ENCODE data around the gene CFDP1.
A peak's percentile ranks its signal among the peaks of the same experiment; 100 is the strongest.

Gene CFDP1

DNA sequence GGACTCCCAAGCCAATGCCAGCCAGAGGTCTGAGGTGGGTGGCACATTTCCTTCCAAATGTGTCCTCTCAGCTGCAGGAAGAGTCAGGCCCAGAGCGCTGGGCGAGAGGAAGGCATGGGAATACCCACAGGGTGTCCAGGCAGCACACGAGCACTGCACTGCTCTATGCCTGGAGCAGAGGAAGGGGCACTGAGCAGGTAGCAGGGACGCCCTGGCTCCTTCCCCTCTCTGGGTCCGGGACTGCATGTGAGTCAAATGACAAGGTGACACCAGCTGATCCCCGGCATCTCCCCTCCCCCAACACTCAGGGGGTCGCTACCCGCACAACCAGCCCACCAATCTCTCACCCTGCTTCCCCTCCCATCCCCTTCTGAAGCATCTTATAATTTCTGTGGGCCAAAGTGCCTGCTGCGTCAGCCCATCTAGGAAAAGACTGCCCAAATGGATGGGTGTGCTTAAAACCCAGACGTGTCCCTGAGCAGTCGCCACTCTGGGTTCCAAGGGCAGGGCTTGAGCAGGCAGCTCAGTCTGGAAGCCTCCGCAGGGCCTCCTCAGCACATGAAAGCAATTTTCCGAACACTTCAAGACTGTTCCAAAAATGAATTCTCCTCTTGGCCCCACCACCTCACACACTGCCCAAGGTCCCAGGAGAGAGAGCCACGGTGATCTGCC is 169.9 kb downstream of the CFDP1 start:
- TF ChIP-seq, protein P1, sequence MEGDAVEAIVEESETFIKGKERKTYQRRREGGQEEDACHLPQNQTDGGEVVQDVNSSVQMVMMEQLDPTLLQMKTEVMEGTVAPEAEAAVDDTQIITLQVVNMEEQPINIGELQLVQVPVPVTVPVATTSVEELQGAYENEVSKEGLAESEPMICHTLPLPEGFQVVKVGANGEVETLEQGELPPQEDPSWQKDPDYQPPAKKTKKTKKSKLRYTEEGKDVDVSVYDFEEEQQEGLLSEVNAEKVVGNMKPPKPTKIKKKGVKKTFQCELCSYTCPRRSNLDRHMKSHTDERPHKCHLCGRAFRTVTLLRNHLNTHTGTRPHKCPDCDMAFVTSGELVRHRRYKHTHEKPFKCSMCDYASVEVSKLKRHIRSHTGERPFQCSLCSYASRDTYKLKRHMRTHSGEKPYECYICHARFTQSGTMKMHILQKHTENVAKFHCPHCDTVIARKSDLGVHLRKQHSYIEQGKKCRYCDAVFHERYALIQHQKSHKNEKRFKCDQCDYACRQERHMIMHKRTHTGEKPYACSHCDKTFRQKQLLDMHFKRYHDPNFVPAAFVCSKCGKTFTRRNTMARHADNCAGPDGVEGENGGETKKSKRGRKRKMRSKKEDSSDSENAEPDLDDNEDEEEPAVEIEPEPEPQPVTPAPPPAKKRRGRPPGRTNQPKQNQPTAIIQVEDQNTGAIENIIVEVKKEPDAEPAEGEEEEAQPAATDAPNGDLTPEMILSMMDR (conservative IDR thresholded peaks at IDR 0.05; ENCODE audit: low read depth) = no peak
- ChIA-PET CTCF (no interaction called here), POLR2A (ENCODE audit: low non-redundant PET) (no interaction called here)
- peak overlapping the region; percentile 91 for H3K27ac ChIP-seq
- DNase-seq (ENCODE audit: low spot score) = no peak

DNA sequence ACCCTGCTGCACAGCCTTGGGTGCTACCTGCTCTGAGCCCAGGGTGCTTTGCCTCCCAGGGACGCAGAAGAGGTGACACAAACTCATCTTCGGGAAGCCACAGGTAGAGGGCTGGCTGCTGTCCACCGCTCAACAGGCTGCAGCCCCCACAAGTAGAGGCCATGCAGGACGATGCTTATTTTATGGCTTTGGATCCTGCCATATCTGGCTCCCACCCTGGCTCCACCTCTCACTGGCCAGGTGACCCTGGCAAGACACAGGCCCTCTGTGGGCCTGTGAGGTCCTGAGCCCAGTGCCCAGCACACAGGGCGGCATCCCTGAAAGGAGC is 170.5 kb downstream of the CFDP1 start:
- peak overlapping the region; percentile 91 for H3K27ac ChIP-seq
- no peak for DNase-seq (ENCODE audit: low spot score)
- TF ChIP-seq, protein P1 (conservative IDR thresholded peaks at IDR 0.05; ENCODE audit: low read depth) = no peak
- ChIA-PET POLR2A (ENCODE audit: low non-redundant PET) (no interaction called here), CTCF (no interaction called here)

DNA sequence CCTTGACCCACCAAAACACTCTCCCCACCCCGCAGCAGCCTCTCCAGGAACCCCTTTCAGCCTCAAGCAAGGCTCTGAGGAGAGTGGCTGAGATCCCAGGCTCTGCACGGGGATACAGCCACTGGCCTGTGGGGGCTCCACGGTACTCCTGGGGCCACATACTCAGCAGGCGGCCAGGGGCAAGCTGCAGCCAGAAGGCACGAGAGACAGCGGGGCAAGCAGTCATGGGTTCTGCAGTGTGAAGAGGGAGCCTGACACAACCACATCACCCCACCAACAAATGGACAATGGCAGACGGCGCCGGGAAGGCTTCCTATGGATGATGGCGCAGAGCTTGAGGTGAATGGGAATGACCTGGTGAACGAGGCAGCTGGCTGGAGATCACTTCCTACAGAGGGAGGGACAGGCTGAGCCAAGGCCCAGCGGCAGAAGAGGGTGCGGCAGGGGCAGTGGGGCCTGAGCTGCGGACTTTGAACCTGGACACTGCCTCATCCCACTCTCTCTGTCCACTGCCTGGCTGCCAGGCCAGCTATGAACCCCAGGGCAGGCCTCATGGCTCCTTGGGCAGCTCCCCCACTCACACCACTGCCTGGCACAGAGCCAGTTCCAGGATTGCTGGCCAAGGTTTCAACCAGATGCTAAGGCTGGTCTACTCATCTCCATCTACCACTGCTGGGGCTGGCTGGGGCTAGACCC is 171.1 kb downstream of the CFDP1 start:
- ChIA-PET POLR2A (ENCODE audit: low non-redundant PET) (no interaction called here), CTCF (interaction anchor here (0.7 kb wide), 1 partner anchor 185 kb away, joined by 4 read pairs; no protein-coding TSS in a partner anchor)
- no peak for DNase-seq (ENCODE audit: low spot score)
- H3K27ac ChIP-seq = peak overlapping the region; percentile 91
- TF ChIP-seq, protein P1 (conservative IDR thresholded peaks at IDR 0.05; ENCODE audit: low read depth) = no peak

DNA sequence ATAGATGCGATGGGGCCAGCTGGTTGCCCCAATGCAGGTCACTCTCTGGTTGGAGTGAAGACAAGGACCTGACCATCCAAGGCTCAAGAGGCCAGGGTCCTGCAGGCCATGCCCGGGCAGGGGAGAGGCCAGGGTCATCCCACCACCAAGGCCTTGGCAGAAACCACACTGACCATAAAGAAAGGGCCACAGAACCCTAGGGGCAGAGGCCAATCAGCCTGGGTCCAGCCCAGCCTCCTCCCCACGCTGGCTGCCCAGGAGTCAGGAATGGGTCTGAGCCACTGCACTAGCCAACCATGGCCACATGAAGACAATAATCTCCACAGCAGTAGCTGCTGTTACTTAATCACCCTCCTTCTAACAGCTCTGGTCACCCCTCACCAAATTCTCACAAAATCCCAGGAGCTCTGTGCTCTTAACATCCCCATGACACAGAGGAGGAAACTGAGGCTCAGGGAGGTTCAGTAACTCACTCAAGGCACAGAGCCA is 171.7 kb downstream of the CFDP1 start:
- POLR2A ChIA-PET (ENCODE audit: low non-redundant PET) = no interaction called here
- CTCF ChIA-PET = interaction anchor here (0.7 kb wide), 1 partner anchor 186 kb away, joined by 4 read pairs; no protein-coding TSS in a partner anchor
- peak overlapping the region; percentile 91 for H3K27ac ChIP-seq
- TF ChIP-seq, protein P1 (conservative IDR thresholded peaks at IDR 0.05; ENCODE audit: low read depth) = no peak
- no peak for DNase-seq (ENCODE audit: low spot score)

DNA sequence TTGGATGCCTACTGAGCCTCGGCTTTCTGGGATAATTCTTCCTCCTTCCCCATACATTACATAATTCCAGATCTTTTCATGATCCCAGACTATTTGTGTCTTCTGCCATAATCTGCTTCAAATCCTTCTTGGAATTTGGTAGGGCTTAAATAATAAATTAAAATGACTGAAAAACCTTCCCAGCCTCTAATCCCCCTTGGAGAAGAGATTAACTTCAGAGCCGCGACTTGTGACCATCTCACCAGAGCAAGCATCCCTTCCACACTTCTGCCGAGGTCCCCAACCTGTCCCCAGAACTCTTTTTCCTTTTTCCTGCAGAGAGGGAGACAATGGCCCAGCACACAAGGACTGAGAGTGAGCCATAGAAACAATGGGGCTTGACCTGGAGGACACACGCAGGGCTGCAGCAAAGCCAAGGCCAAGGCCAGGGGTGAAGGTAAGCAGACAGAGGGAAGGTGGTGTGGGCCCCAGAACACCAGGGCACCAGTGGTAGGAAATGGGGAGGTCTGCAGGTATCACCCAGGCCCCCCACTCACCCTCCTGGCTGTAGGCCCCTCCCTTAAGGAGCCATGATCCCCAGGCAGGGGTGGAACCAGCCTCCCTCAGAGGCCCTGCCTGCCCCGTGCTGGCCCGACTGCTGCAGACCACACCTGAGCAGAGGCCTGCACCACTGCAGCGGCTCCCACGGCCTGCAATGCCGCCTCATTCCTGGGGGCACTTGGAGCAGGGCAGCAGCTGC is 172.3 kb downstream of the CFDP1 start:
- TF ChIP-seq, protein P1 (conservative IDR thresholded peaks at IDR 0.05; ENCODE audit: low read depth) = no peak
- ChIA-PET CTCF (no interaction called here), POLR2A (ENCODE audit: low non-redundant PET) (no interaction called here)
- peak overlapping the region; percentile 91 for H3K27ac ChIP-seq
- no peak for DNase-seq (ENCODE audit: low spot score)

DNA sequence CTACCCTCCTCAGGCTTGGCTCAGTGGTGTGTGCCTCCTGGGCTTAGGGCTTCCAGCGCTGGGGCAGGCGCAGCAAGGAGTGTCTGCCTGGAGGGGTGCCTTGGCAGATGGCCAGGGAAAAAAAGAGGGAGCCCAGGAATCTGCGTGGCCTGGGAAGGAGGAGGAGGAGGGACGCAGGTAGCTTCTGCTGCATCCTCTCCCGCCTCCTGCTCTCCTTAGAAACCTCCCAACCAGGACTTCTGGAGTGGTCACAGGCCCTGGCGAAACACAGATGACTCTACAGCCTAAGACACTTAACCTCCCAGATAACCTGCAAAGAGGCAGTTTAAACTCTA is 174.5 kb downstream of the CFDP1 start:
- no peak for DNase-seq (ENCODE audit: low spot score)
- TF ChIP-seq, protein P1 (conservative IDR thresholded peaks at IDR 0.05; ENCODE audit: low read depth) = no peak
- H3K27ac ChIP-seq = peak overlapping the region; percentile 98
- CTCF ChIA-PET = no interaction called here
- POLR2A ChIA-PET (ENCODE audit: low non-redundant PET) = no interaction called here
